ENCODE data around the gene MYEOV. TPM values are rescaled to one million over a fixed set of nuclear protein-coding genes. Genes with fewer than 3 reads are reported as not detected.
A peak's percentile ranks its signal among the peaks of the same experiment; 100 is the strongest.

MYEOV gene
- polyA plus RNA-seq, 3 donors: 4.4 to 8.1 (median 5.1) TPM

DNA sequence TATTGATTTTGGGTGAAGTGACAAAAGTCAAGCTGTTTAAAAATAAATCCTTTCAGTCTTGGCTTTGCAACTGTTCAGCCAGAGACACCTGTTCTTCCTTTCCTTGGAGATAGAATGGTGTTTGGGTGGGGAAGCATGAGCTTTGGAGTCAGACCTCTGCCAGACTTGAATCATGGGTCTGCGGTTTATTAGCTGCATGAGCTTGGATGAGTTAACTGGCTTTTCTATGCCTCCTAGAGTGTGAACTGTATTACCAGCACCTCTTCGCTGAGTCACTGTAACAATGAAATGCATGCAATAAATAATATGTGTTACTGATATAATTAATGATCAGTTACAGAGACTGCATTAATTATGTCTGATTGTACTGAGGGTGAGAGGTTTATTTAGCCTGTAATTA lies 13.5 kb upstream of the MYEOV start:
- no peak for DNase-seq (ENCODE audit: extremely low read depth in 1 of 11, low read depth in 9 of 11, low spot score in 4 of 11)

DNA sequence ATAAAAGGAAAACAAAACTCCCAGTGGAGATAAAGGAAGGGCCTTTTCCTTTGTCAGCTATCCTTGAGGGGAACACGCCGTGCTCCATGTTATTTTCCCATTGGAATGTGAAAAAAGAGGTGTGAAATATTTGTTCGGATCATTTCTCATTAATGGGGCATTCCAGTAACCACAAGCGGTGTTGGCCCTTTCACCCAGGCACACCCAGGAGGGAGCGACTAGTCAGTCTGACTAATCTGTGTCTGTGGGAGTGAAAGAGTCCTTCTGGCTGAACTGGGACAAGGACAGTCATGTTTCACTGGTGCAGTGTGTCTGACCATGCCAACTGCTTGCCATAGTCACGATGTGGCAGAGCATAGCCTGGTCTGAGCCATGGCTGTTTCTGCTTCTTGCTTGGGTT lies 13.0 kb upstream of the MYEOV start:
- DNase-seq (ENCODE audit: extremely low read depth in 1 of 11, low read depth in 9 of 11, low spot score in 4 of 11): no peak

- DNase-seq (ENCODE audit: extremely low read depth in 1 of 11, low read depth in 9 of 11, low spot score in 4 of 11): no peak
Measured at GRCh38 chr11:69283446-69283845, 10.5 kb upstream of the MYEOV start.

DNA sequence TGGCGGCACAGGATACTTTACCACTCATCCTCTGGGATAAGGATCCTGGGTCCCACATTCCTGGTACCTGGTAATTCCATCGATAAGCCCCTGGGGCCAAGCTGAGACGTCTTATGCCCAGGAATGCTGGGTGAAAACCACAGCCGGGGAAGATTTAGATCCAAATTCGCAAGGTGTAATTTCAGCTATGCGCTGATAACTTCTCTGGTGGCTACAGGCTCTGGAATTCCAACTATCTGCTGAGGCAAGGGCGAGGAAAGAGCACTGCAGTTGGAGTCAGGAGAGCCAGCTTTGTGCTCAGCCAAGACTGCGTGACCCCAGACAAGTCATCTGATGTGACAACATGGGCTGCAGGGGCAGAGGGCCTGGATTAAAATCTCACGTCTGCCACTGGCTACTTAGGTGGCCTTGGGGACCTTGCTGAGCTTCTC lies 9.9 kb upstream of the MYEOV start:
- DNase-seq (ENCODE audit: extremely low read depth in 1 of 11, low read depth in 9 of 11, low spot score in 4 of 11): no peak

DNA sequence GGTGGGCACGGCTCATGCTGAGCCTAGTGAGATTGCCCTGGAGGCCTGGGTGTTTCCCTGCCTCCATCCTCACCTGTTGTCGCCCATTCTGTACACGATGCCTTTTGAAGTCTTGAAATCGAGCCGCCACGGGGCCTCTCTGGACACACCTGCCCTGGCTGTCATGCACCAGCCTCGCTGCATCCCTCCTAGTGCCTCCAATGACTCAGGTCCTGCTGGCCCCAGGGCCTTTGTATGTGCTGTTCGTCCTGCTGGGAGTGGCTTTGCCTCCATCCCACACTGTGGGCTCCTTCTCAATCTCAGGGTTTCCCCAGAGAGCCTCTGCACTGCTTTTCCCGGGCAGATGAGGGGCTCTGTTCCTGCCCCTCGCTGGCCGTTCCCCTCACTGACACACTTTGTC lies 8.9 kb upstream of the MYEOV start:
- DNase-seq (ENCODE audit: extremely low read depth in 1 of 11, low read depth in 9 of 11, low spot score in 4 of 11): no peak

- DNase-seq (ENCODE audit: extremely low read depth in 1 of 11, low read depth in 9 of 11, low spot score in 4 of 11): no peak
Measured at GRCh38 chr11:69285766-69286165, 8.2 kb upstream of the MYEOV start.

GRCh38 chr11:69286374-69287371 lies 7.3 kb upstream of the MYEOV start:
- DNase-seq (ENCODE audit: extremely low read depth in 1 of 11, low read depth in 9 of 11, low spot score in 4 of 11): peak in 8 of 11 donors; percentile 55 to 87 (median 77)

DNA sequence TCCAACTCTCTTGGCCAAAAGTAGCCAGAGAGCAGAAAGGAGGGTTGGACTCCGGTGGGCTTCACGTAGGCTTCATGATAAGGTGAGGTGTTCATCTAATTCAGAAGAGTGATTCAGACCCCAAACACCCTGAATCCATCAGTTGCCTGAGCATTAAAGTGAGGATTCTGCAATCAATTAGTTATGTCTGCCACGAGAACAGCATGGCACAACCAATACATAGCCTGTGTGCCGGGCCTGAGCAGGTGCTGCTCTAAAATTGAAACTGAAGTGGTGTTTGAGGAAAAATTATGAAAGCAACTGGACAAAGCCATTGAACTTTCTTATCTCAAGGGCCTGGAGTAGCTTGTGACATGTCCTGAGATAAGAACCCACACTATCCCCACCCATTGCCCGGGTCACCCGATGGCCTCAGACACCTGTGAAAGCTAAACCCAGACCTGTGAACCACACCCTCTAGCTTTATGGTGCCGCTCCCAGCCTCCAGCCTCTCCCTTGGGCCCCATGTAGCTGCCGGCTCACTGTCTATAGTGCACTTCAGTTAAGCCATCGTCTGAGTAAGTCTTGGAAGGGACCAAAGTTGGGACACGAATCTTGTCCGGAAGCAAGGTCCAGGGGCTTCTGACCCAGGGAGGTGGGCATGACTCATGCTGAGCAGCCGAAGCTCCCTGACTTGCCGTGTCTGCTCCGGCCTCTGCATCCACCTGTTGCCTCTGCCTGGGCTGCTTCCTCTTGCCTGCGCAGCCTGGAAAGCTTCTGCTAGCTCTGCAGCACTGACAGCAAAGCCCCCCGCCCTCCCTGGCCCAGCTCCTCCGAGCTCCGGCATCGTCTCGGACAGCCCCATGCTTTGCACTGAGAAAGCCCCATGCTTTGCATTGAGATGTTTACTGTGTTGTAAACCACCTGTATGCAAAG lies 5.7 kb upstream of the MYEOV start:
- DNase-seq (ENCODE audit: extremely low read depth in 1 of 11, low read depth in 9 of 11, low spot score in 4 of 11): no peak

DNA sequence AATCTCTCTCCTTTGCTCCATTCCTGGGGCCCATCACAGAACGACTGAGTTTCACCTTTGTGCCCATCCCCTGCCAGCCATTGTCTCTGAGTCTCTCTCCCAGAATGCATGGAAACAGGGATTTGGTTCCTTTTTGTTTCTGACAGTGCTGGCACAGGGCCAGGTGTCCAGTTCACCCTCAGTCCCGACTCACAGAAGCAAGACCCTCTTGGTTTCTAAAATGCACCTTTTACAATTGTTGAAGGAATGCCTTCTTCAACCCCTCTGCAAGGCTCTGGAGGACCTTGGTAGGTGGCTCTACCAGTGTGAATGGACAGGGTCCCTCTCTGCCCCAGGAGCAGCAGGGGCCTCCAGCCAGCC lies 5.1 kb upstream of the MYEOV start:
- no peak for DNase-seq (ENCODE audit: extremely low read depth in 1 of 11, low read depth in 9 of 11, low spot score in 4 of 11)

- DNase-seq (ENCODE audit: extremely low read depth in 1 of 11, low read depth in 9 of 11, low spot score in 4 of 11): no peak
Measured at GRCh38 chr11:69290806-69291205, 3.1 kb upstream of the MYEOV start.

DNA sequence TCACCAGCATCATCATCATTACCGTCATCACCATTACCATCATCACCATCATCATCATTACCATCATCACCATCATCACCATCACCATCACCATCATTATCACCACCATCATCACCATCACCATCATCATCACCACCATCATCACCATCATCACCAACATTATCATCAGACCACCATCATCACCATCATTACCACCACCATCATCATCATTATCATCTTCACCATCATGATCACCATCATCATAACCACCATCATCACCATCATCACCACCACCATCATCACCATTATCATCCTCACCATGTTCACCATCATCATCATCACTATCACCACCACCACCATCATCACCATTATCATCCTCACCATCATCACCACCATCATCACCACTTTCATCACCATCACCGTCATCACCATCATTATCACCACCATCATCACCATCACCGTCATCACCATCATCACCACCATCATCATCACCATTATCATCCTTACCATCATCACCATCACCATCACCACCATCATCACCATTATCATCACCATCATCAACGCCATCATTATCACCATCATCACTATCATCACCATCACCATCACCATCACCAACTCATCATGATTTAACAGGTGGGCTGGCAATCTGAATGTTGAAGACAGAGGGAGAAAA lies 2.4 kb upstream of the MYEOV start:
- no peak for DNase-seq (ENCODE audit: extremely low read depth in 1 of 11, low read depth in 9 of 11, low spot score in 4 of 11)

GRCh38 chr11:69292221-69292648 lies 1.7 kb upstream of the MYEOV start:
- no peak for DNase-seq (ENCODE audit: extremely low read depth in 1 of 11, low read depth in 9 of 11, low spot score in 4 of 11)

DNA sequence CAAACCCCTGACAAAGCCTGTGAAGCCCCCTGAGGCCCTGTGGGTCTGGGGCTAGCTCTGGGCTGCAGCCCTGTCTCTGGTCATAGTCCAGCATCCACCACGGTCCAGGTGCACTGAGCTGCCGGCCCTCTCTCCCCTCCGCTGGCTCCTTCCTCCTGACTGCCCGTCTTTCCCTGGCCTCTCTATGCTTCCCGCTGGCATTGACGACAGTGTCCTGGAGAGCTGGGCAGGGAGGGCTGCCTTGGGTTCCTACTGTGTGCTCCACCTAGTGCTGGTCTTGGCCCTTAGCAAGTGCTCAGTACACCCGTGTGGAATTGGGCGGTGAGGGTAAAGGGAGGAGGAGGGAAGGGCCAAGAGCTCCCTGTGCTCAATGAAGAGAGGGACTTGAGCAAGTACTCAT lies 868 bp upstream of the MYEOV start:
- no peak for DNase-seq (ENCODE audit: extremely low read depth in 1 of 11, low read depth in 9 of 11, low spot score in 4 of 11)

DNA sequence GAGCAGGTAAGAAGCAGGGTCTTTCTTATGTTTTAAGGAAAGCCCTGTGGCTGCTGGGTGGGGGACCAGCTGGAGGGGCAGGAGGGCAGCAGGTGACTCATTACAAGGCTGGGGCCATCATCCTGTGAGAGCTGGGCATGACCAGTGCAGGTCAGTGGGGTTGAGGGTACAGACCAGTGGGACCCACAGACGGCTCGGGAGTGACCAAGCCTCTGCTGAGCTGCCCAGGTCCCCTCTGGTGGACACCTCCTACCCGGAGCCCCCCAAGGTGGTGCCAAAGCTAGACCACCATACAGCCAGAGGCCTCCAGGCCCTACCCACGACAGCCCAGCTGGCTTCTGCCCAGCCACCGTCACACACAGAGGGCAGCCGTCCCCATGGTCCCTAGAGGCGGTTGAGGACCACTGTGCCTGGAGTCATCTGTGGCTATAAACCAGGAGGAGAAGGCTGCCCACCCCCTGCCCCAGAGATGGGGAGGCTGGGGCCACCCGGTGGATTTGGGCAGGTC lies 670 bp downstream of the MYEOV start:
- no peak for DNase-seq (ENCODE audit: extremely low read depth in 1 of 11, low read depth in 9 of 11, low spot score in 4 of 11)

DNA sequence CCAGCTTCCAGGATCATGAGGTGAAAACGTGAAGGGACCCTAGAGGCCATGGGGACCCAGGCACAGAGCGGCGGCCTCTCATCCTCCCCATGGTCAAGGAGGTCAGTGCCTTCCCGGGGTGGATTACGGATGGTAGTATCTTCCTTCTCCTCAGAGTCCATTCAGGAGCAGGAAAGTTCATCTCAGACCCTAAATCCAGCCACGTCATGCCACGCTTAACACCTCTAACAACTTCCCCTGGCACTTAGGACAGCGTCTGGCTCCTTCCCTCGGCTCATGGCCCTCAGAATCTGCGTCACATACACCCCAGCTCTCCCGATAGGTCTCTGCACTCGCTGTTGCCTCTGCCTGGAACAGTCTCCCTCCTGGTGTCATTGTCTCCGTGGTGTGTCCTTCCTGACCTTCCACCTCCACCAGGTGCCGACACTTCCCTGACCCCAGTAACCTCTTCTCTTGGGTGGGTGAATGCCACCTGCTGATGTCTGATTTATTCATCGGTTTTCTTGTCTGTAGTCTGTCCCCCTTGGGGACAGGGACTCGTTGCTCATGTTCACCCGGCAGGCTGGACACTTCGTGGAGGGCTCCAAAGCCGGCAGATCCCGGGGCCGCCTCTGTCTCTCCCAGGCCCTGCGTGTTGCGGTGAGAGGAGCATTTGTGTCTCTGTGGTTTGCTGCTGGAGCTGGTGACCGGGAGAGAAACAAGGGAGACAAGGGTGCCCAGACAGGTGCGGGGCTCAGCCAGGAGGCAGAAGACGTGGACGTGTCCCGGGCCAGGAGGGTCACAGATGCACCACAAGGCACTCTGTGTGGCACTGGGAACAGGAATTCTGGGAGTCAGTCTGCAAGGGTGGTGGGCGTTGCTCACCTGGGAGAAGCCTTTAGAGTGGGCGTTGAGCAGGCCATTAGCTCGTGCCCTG lies 1.4 kb downstream of the MYEOV start:
- DNase-seq (ENCODE audit: extremely low read depth in 1 of 11, low read depth in 9 of 11, low spot score in 4 of 11): no peak

DNA sequence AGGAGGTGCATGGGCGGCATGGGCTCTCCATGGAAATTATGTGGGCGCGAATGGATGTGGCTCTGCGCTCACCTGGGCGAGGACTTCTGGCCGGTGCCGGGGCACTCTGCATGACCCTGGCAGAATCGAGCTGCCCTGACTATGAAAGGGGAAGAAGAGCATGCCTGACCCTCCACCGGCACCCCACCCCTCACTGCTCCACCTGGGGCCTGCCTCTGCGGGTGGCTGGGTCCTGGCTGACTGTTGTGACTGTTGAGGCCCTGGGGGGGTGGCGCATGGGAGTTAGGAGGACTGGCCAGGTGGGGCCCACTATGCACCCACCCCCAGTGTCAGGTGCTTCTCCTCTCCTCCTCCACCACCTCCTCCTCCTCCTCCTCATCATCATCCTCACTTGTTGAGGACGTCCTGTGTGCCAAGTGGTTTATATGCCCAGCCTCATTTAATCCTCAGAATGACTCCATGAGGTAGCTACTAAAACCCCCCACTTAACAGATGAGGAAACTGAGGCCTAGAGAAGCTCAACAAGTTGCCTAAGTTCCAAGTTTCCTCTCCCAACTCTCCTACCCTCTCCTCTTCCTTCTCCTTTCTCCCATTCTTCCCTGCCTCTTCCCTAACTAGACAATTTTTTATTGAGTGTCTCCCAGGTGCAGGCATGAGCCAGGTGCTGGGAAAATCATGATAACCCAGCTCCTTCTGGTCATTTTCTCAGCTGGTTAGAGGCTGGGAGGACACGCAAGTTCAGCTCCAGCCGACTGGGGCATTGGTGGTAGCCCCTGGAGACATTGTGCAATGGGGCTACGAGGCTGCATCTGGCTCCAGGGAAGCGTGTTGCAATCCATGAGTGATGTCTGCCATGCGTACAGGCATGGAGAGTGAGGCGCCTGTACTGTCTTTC lies 2.3 kb downstream of the MYEOV start:
- no peak for DNase-seq (ENCODE audit: extremely low read depth in 1 of 11, low read depth in 9 of 11, low spot score in 4 of 11)
